SU-DHL-6 (cell line): ENCODE results near the gene OR4K2.

ENCODE experiments used
- H2AFZ ChIP-seq: fragments of 200-600 bp; sonication (generic); 2 replicates; pipeline ENCODE4 v1.6.1; 2014; ENCODE audit warnings: low read depth, mild to moderate bottlenecking, moderate library complexity, mixed read lengths, antibody characterized with exemption, low read length; ENCODE audit not compliant: severe bottlenecking
- H3F3A ChIP-seq: fragments of 200-600 bp; shearing (Covaris generic); 2 replicates; pipeline ENCODE4 v1.6.0; 2016; ENCODE audit warnings: antibody characterized with exemption, mild to moderate bottlenecking; ENCODE audit not compliant: insufficient read depth
- H3K27ac ChIP-seq: fragments of 200-600 bp; sonication (generic); 2 replicates; pipeline ENCODE4 v1.5.1; 2016; ENCODE audit warnings: low read depth, mild to moderate bottlenecking, low read length, moderate library complexity, mixed read lengths
- H3K27me3 ChIP-seq: fragments of 200-600 bp; sonication (generic), shearing (Covaris generic); 2 replicates; pipeline ENCODE4 v1.6.0; 2014; ENCODE audit warnings: mild to moderate bottlenecking, low read length
- H3K36me3 ChIP-seq: fragments of 200-600 bp; sonication (generic); 2 replicates; pipeline ENCODE4 v1.6.1; 2014; ENCODE audit warnings: mild to moderate bottlenecking, low read length, mixed read lengths
- H3K4me2 ChIP-seq: fragments of 300-600, 200-600 bp; shearing (Covaris generic), sonication (generic); 2 replicates; pipeline ENCODE4 v1.6.0; 2014; ENCODE audit warnings: low read length, low read depth, mild to moderate bottlenecking; ENCODE audit not compliant: poor library complexity, severe bottlenecking
- H3K4me3 ChIP-seq: fragments of 200-600 bp; sonication (generic); 2 replicates; pipeline ENCODE4 v1.5.1; 2014; ENCODE audit warnings: antibody characterized with exemption, low read length, mild to moderate bottlenecking, mixed read lengths; ENCODE audit not compliant: insufficient read depth, poor library complexity, severe bottlenecking
- H3K79me2 ChIP-seq: fragments of 200-600 bp; sonication (generic); 2 replicates; pipeline ENCODE4 v1.6.1; 2014; ENCODE audit warnings: mild to moderate bottlenecking, low read length, moderate library complexity; ENCODE audit not compliant: insufficient read depth
- H3K9ac ChIP-seq: fragments of 200-600 bp; sonication (generic); 2 replicates; pipeline ENCODE4 v1.7.0; 2014; ENCODE audit warnings: mild to moderate bottlenecking, low read length
- H3K9me2 ChIP-seq: fragments of 200-600 bp; sonication (generic); replicated peaks from 2 replicates; pipeline ENCODE4 v1.6.1; 2014; ENCODE audit warnings: low read length; ENCODE audit not compliant: insufficient read depth
- H3K9me3 ChIP-seq: fragments of 200-600 bp; sonication (generic); 2 replicates; pipeline ENCODE4 v1.6.1; 2014; ENCODE audit warnings: low read length, mixed read lengths; ENCODE audit not compliant: insufficient read depth
- H4K20me1 ChIP-seq: fragments of 200-600 bp; sonication (generic); 2 replicates; pipeline ENCODE4 v1.6.1; 2014; ENCODE audit warnings: low read depth, mild to moderate bottlenecking, antibody characterized with exemption, low read length, moderate library complexity, mixed read lengths
- EZH2phosphoT487 ChIP-seq: fragments of 200-600 bp; sonication (generic), shearing (Covaris generic); conservative IDR thresholded peaks from 2 replicates; pipeline ENCODE4 v1.6.1; 2018; ENCODE audit warnings: mild to moderate bottlenecking, antibody characterized with exemption, low read length, moderate library complexity, mixed read lengths
- TF ChIP-seq, protein P1 (sequence below): fragments of 200-600 bp; sonication (generic); IDR thresholded peaks from one replicate; pipeline ENCODE4 v1.5.1; 2017; ENCODE audit warnings: antibody characterized with exemption, mild to moderate bottlenecking, low read length, moderate library complexity; ENCODE audit not compliant: insufficient read depth, poor library complexity, severe bottlenecking

The OR4K2 gene

DNA sequence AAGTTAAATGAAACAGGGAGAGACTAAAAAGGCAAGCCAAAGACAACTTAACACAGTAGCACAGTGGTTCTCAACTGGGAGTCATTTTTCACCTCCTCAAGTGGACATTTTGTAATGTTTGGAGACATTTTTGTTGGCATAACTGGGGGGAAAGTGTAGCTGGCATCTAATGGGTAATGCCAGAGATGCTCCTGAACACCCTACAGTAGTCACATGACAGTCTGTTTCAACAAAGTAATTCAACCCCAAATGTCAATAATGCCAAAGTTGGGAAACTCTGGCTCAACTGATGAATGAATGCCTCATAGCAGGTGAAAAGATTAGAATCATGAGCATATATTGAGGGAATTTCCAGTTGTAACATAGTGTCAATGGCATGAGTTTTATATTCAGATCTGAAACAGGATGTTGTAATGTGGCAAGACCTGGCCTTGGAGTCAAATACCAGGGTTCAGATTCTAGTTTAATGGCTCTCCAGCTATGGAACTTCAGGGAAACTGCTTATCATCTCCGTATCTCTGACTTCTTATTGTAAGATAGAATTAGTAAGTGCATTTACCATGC, 43.1 kb downstream of the OR4K2 start:
- Histone ChIP-seq H2AFZ (no peak overlapping the region), H3K9ac (no peak overlapping the region), H3K4me2 (no peak overlapping the region), H3K79me2 (no peaks in the 10 kb centered on the region), H3K9me2 (no peaks in the 10 kb centered on the region), H4K20me1 (no peaks in the 10 kb centered on the region), H3K27ac (no peak overlapping the region), H3K4me3 (no peak overlapping the region), H3K9me3 (no peaks in the 10 kb centered on the region), H3F3A (no peaks in the 10 kb centered on the region), H3K27me3 (no peaks in the 10 kb centered on the region), H3K36me3 (no peaks in the 10 kb centered on the region)
- TF ChIP-seq EZH2phosphoT487, result no peak
- TF ChIP-seq, protein P1, sequence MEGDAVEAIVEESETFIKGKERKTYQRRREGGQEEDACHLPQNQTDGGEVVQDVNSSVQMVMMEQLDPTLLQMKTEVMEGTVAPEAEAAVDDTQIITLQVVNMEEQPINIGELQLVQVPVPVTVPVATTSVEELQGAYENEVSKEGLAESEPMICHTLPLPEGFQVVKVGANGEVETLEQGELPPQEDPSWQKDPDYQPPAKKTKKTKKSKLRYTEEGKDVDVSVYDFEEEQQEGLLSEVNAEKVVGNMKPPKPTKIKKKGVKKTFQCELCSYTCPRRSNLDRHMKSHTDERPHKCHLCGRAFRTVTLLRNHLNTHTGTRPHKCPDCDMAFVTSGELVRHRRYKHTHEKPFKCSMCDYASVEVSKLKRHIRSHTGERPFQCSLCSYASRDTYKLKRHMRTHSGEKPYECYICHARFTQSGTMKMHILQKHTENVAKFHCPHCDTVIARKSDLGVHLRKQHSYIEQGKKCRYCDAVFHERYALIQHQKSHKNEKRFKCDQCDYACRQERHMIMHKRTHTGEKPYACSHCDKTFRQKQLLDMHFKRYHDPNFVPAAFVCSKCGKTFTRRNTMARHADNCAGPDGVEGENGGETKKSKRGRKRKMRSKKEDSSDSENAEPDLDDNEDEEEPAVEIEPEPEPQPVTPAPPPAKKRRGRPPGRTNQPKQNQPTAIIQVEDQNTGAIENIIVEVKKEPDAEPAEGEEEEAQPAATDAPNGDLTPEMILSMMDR, result no peak

- TF ChIP-seq, protein P1, result no peak
- no peak for TF ChIP-seq EZH2phosphoT487
- Histone ChIP-seq H3F3A (no peaks in the 10 kb centered on the region), H3K36me3 (no peaks in the 10 kb centered on the region), H3K27me3 (no peaks in the 10 kb centered on the region), H3K9me2 (no peaks in the 10 kb centered on the region), H3K4me2 (no peak overlapping the region), H3K9ac (no peak overlapping the region), H3K79me2 (no peaks in the 10 kb centered on the region), H3K9me3 (no peaks in the 10 kb centered on the region), H3K27ac (no peak overlapping the region), H2AFZ (no peak overlapping the region), H3K4me3 (no peak overlapping the region), H4K20me1 (no peaks in the 10 kb centered on the region)
Observed at GRCh38 chr14:19918553-19919264, 43.8 kb downstream of the OR4K2 start.

DNA sequence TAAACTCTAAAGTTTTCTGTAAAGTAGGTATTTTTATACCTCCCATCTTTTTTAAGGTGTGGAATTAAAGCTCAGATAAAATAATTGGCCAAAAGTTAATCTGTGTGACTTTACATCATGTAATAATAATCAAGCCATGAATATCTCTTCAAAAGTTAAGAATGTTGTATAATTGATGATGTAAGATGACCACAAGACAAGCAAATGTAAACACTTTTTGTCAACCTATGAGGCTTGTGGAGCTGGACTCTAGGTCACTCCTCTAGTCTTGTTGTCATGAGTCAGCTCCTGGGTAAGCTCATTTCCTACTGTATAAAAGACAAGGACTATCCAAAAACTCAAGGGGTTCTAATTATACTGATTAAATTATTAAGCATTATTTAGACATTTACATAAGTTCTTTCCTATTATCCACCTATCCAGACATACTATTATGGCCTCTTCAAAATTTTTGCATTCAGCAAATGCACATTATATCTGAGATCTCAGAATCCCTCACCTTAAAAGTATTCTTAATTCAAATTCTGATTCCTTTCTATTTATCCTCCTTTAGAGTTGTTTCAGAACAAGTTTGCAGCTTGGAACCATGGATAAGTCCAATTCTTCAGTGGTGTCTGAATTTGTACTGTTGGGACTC, 45.2 kb downstream of the OR4K2 start, which contains the start of gene OR4K5:
TSS of gene OR4K5 (plus strand) at position 587 of the 637 bp plus-strand sequence. CDS start at position 587, 0 bp downstream.
- Histone ChIP-seq H2AFZ (no peak within 1 kb of the TSS), H3K36me3 (no peaks in the 10 kb centered on the region), H3K4me2 (no peak within 1 kb of the TSS), H3F3A (no peaks in the 10 kb centered on the region), H3K27me3 (no peaks in the 10 kb centered on the region), H4K20me1 (no peaks in the 10 kb centered on the region), H3K79me2 (no peaks in the 10 kb centered on the region), H3K9me2 (no peaks in the 10 kb centered on the region), H3K9ac (no peak within 1 kb of the TSS), H3K4me3 (no peak within 1 kb of the TSS), H3K27ac (no peak within 1 kb of the TSS), H3K9me3 (no peaks in the 10 kb centered on the region)
- no peak for TF ChIP-seq EZH2phosphoT487
- TF ChIP-seq, protein P1, result no peak
